RWPE2 (cell line): ENCODE results near the gene FOSB.

Source experiments
- ATAC-seq: fragments of 200-7000 bp; cut with Tn5 transposase; 3 replicates; pipeline ENCODE4 v1.9.1; 2021; ENCODE audit warnings: low read depth
- DNase-seq: peaks from one replicate; pipeline ENCODE4 v3.0.0-alpha.2; 2020; ENCODE audit warnings: low spot score
- H3K27ac ChIP-seq: fragments of 450-650 bp; 2 replicates; pipeline ENCODE4 v1.5.1; 2017; ENCODE audit warnings: mild to moderate bottlenecking; ENCODE audit not compliant: poor library complexity, severe bottlenecking
- H3K27me3 ChIP-seq: fragments of 250-450 bp; sonication (Bioruptor Pico); 2 replicates; pipeline ENCODE4 v1.5.1; 2021; ENCODE audit warnings: mild to moderate bottlenecking, moderate library complexity; ENCODE audit not compliant: insufficient read depth, poor library complexity, severe bottlenecking
- H3K36me3 ChIP-seq: fragments of 250-450 bp; sonication (Bioruptor Pico); 2 replicates; pipeline ENCODE4 v1.5.1; 2020; ENCODE audit warnings: low read depth, mild to moderate bottlenecking, moderate library complexity
- H3K4me1 ChIP-seq: fragments of 250-450 bp; sonication (Bioruptor Pico); 2 replicates; pipeline ENCODE4 v1.5.1; 2021; ENCODE audit warnings: mild to moderate bottlenecking, moderate library complexity; ENCODE audit not compliant: insufficient read depth, poor library complexity, severe bottlenecking
- H3K4me3 ChIP-seq: fragments of 250-450 bp; sonication (Bioruptor Pico); 2 replicates; pipeline ENCODE4 v1.5.1; 2021; ENCODE audit warnings: mild to moderate bottlenecking, moderate library complexity; ENCODE audit not compliant: severe bottlenecking
- H3K9me3 ChIP-seq: fragments of 250-450 bp; sonication (Bioruptor Pico); 2 replicates; pipeline ENCODE4 v1.5.1; 2021; ENCODE audit warnings: mild to moderate bottlenecking, moderate library complexity; ENCODE audit not compliant: severe bottlenecking
- TF ChIP-seq, protein P1 (sequence below): fragments of 450-650 bp; IDR thresholded peaks from one replicate; pipeline ENCODE4 v1.5.1; 2017; ENCODE audit warnings: mild to moderate bottlenecking, moderate library complexity; ENCODE audit not compliant: poor library complexity, severe bottlenecking

The FOSB gene

DNA sequence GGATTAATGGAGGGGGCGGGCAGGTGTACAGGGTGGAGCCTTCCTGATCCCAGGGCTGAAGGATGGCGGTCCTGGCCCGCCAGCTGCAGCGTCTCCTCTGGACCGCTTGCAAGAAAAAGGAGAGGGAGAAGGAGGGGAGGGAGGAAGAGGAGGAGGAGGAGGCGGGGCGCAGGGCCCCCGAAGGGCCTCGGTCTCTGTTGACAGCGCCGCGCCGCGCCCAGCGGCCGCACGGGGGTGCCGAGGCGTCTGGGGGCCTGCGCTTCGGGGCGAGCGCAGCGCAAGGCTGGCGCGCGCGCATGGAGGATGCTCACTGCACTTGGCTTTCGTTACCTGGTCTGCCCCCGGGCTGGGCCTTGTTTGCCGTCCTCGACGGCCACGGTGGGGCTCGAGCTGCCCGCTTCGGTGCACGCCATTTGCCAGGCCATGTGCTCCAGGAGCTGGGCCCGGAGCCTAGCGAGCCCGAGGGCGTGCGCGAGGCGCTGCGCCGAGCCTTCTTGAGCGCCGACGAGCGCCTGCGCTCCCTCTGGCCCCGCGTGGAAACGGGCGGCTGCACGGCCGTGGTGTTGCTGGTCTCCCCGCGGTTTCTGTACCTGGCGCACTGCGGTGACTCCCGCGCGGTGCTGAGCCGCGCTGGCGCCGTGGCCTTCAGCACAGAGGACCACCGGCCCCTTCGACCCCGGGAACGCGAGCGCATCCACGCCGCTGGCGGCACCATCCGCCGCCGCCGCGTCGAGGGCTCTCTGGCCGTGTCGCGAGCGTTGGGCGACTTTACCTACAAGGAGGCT is 30.8 kb downstream of the FOSB start, which contains the start of gene PPM1N:
Gene PPM1N (plus strand): TSS at position 33 of the 785 bp plus-strand sequence. CDS start 30 bp downstream, at position 63.
- H3K27ac ChIP-seq, result no peak within 1 kb of the TSS

GRCh38 chr19:45499196-45500180 is 31.7 kb downstream of the FOSB start:
- Histone ChIP-seq H3K4me3 (no peak overlapping the region), H3K4me1 (peaks cover 5% of the 10 kb centered on the region), H3K27me3 (no peaks in the 10 kb centered on the region), H3K9me3 (no peaks in the 10 kb centered on the region), H3K36me3 (no peaks in the 10 kb centered on the region), H3K27ac (no peak overlapping the region)
- TF ChIP-seq, protein P1, sequence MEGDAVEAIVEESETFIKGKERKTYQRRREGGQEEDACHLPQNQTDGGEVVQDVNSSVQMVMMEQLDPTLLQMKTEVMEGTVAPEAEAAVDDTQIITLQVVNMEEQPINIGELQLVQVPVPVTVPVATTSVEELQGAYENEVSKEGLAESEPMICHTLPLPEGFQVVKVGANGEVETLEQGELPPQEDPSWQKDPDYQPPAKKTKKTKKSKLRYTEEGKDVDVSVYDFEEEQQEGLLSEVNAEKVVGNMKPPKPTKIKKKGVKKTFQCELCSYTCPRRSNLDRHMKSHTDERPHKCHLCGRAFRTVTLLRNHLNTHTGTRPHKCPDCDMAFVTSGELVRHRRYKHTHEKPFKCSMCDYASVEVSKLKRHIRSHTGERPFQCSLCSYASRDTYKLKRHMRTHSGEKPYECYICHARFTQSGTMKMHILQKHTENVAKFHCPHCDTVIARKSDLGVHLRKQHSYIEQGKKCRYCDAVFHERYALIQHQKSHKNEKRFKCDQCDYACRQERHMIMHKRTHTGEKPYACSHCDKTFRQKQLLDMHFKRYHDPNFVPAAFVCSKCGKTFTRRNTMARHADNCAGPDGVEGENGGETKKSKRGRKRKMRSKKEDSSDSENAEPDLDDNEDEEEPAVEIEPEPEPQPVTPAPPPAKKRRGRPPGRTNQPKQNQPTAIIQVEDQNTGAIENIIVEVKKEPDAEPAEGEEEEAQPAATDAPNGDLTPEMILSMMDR, result no peak
- ATAC-seq (peak; percentile 62), DNase-seq (no peak)

More for the DNA sequence above, 30.8 kb downstream of the FOSB start, which contains the start of gene PPM1N:
- H3K4me3 ChIP-seq, result peak within 1 kb of the TSS; percentile 64
- H3K27me3 ChIP-seq, result no peaks in the 10 kb centered on the region
- TF ChIP-seq, protein P1, result peak; percentile 20
- DNase-seq (no peak), ATAC-seq (0 out of 3 replicates have a peak, but pooled peaks have one; percentile 4)
- peaks cover 6% of the 10 kb centered on the region for H3K4me1 ChIP-seq
- H3K9me3 ChIP-seq, result no peaks in the 10 kb centered on the region
- no peaks in the 10 kb centered on the region for H3K36me3 ChIP-seq

- Histone ChIP-seq H3K4me1 (peaks cover 12% of the 10 kb centered on the region), H3K36me3 (no peaks in the 10 kb centered on the region), H3K27me3 (no peaks in the 10 kb centered on the region), H3K9me3 (no peaks in the 10 kb centered on the region), H3K27ac (no peak overlapping the region), H3K4me3 (no peak overlapping the region)
- TF ChIP-seq, protein P1, result no peak
- no peak for ATAC-seq
- DNase-seq, result no peak
These were observed 33.3 kb downstream of the FOSB start for GRCh38 chr19:45500918-45501729.

- Histone ChIP-seq H3K9me3 (no peaks in the 10 kb centered on the region), H3K27me3 (no peaks in the 10 kb centered on the region), H3K27ac (no peak overlapping the region), H3K4me3 (no peak overlapping the region), H3K36me3 (no peaks in the 10 kb centered on the region), H3K4me1 (peaks cover 12% of the 10 kb centered on the region)
- TF ChIP-seq, protein P1, result no peak
- no peak for DNase-seq
- ATAC-seq, result no peak
These were observed 33.9 kb downstream of the FOSB start for GRCh38 chr19:45501730-45502014.
